Measurements from ENCODE around the gene ASAP2.

The ASAP2 gene

GRCh38 chr2:9303528-9304225 lies 97.1 kb downstream of the ASAP2 start:
- TF ChIP-seq CTCF (IDR thresholded peaks at IDR 0.05; ENCODE audit: low read depth, low read length): no peak
- H3K4me3 ChIP-seq (ENCODE audit: low read depth, low read length): no peak overlapping the region

- TF ChIP-seq CTCF (IDR thresholded peaks at IDR 0.05; ENCODE audit: low read depth, low read length): no peak
- H3K4me3 ChIP-seq (ENCODE audit: low read depth, low read length): no peak overlapping the region
These were observed 100.3 kb downstream of the ASAP2 start for GRCh38 chr2:9306911-9307310.

- TF ChIP-seq CTCF (IDR thresholded peaks at IDR 0.05; ENCODE audit: low read depth, low read length): no peak
- no peak overlapping the region for H3K4me3 ChIP-seq (ENCODE audit: low read depth, low read length)
These were observed 100.9 kb downstream of the ASAP2 start for GRCh38 chr2:9307535-9307934.

- no peak for TF ChIP-seq CTCF (IDR thresholded peaks at IDR 0.05; ENCODE audit: low read depth, low read length)
- no peak overlapping the region for H3K4me3 ChIP-seq (ENCODE audit: low read depth, low read length)
These were observed 101.8 kb downstream of the ASAP2 start for GRCh38 chr2:9308186-9308955.

GRCh38 chr2:9309147-9309546 lies 102.5 kb downstream of the ASAP2 start:
- no peak overlapping the region for H3K4me3 ChIP-seq (ENCODE audit: low read depth, low read length)
- TF ChIP-seq CTCF (IDR thresholded peaks at IDR 0.05; ENCODE audit: low read depth, low read length): no peak

- H3K4me3 ChIP-seq (ENCODE audit: low read depth, low read length): no peak overlapping the region
- no peak for TF ChIP-seq CTCF (IDR thresholded peaks at IDR 0.05; ENCODE audit: low read depth, low read length)
These were observed 103.8 kb downstream of the ASAP2 start for GRCh38 chr2:9310377-9310776.

- no peak for TF ChIP-seq CTCF (IDR thresholded peaks at IDR 0.05; ENCODE audit: low read depth, low read length)
- no peak overlapping the region for H3K4me3 ChIP-seq (ENCODE audit: low read depth, low read length)
These were observed 104.2 kb downstream of the ASAP2 start for GRCh38 chr2:9310798-9311197.

All from WI38 (cell line).